Activated naive CD8-positive, alpha-beta T cell treated with anti-CD3 and anti-CD28 coated beads, Interleukin-2, amount 50 U/mL, for 16 hours (primary cell): ENCODE measurements around the gene KRT3.

Experiments used
- DNase-seq: peaks from one replicate; pipeline ENCODE4 v3.0.0-alpha.2; 2020; ENCODE audit warnings: low read depth, low spot score

The KRT3 gene

GRCh38 chr12:52827499-52828090, 31.7 kb upstream of the KRT3 start:
- no peak for DNase-seq

DNA sequence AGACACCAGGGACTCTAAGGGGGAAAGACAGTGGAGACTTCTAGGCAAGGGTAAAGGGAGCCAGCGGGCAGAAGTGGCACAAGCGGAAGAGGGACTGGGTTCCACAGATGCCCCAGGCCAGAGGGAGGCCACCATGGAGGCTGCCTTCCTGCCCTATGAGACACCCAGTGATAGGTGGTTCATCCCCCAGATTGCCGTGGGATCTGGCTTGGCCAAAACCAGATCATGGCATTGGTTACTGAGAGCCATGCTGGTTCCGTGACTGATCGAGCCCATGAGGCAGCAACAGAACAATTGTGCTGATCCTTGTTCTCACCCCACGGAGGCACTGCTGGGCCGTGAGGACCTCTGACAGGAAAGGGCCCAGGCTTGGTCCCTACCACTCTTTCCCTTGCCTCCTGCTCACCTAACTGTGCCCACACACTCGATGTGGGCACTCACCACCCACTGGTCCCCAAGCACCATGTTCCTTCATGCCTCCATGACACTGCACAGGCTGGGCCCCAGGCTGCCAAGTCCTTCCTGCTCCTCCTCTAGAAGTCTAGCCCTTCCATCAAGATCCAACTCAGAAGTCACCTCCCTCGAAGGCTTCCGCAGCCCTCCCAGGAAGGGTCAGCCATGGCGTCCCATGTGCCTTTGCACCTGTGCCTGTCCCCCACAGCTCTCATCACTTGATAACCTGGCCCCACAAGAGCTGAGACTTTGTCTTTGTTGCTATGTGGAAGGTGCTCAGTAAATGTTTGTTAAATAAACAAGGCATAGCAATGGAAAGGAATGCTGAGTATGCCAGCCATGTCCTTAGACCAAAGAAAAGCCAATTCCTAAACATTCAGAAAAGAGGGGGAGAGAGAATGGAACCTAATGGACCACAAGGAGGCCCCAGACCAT, 30.9 kb upstream of the KRT3 start:
- no peak for DNase-seq

DNA sequence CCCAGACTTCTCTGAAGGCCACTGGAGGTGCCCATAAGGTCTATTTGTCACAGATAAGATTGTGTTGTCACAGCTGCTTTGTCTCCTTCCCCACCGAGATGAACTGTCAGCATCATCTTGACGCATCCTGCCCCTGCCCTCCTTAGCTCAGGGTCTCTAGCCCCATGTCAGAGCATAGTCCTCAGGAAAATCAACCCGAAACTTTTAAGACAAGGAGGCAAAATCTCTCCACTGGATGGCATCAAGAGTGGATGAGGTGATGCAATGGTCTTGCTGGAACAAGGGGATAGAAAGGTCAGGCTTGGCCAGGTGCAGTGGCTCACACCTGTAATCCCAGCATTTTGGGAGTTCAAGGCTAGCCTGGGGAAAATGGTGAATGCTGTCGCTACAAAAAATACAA, 30.0 kb upstream of the KRT3 start:
- no peak for DNase-seq

DNA sequence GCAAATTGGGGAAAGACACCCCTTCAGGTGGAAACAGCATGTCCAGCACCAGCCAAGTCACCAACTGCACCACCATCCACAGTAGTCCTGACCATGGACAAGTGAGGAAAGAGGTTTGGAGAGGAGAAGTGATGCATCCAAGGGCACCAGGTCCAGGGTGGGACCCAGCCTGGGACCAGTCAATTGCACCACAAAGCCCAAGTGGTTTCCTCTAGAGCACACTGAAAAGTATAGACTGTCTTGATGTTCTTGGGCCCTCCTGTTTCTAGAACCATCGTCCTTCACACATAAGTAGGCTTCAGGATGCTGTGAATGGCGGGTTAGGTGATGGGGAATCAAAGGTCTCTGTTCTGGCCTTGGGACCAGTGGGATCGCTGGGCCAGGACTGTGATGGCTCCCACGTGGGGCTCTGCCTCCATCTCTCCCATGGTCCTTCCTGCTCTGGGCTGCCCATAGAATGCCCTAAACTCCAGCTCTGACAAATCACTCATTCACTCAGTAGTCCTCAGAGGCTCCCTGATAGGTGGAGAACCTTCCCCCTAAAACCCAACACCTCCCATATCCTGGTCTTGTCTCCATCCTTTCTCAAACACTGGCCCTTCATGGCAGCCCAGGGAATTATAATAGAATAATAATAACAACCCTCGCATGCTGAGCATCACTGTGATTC, 29.0 kb upstream of the KRT3 start:
- DNase-seq = no peak

DNA sequence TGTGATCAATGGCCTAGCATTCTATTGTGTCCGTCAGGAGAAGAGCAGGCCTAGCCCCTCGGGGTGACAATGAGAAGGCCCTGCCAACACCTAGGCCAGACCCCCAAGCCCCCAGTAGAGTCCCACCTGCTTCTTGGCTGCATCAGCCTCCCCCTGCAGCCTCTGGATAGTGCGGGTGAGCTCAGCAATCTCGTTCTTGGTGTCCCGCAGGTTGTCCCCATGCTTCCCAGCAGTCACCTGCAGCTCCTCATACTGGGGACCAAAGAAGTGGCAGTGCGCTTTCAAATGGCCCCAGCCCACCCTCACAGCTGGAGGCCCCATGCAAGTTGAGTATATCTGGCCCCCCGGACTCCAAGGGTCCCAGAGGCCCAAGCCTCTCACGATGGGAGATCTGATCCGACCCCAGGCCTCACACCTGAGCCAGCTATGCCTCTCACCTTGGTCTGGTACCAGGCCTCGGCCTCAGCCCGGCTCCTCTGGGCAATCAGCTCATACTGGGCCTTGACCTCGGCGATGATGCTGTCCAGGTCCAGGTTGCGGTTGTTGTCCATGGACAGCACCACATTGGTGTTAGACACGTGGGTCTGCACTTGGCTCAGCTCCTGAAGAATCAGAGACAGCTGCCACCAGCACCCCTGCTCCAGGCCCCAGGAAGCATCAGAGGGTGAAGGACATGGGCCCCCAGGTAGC, 28.0 kb upstream of the KRT3 start:
- DNase-seq = no peak

DNA sequence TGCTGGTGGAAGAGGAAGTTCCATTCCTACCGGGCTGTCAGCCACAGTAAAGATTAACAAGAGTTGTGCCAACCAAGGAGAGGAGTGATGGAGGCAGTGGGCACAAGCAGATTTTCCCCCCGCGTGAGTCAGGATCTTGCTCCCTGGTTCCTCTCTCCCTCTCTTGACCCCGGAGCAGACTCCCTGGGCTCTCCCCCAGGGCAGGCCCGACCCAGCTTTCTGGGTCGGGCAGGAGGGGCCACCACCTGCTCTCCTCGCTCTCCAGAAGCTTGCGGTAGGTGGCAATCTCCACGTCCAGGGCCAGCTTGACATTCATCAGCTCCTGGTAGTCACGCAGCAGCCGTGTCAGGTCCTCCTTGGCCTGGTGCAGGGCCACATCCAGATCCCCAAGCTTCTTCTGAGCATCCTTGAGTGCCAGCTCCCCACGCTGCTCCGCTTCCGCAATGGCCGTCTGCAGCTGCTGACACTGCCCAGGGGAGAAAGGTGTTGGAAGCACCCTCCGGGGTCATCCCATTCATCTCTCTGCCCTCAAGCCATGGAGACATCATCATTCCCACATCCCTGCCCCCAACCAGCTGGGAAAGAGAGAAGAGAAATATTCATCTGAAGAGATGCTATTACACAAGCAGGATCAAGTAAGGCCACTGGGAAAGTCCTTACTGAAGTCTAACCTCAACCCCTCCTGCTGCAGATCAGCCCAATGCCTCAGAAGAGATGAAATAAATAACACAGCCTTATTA, 27.0 kb upstream of the KRT3 start:
- no peak for DNase-seq

DNA sequence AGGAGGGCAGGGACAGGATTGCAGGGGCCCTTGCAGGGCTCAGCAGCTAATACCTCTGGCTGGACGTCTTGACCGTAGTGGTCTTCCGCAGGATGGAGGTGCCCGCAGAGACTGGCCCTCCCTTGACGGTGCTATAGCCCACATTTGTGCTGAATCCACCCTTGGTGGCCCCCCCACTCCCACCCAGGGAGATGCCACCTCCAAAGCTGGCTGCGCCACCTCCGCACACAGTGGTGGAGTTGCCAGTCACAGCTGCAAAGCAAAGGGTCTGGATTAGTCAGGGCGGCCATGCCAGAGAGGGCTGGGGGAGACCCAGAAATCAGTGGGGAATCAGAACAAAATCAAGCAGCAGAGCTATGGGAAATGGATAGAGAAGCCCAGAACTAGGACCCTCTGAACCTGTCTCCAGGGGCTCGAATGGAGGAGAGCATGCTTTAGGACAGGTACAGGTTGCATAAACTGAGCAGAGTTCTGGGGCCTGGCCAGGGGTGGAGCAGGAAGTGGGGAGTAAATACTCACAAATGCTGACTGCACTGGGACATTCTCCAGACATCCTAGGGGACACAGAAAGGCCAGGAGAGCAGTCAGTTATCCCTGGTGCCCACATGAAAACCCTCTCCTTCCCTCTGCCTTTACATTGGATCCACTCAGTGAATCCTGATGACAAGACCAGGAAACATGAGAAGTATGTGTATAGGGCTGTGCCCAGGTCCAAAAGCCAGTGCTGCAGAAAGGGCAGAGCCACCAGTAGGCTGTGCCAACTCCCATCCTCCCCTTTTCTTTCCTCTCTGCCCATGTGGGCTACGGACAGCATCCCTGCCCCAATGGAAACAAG, 26.1 kb upstream of the KRT3 start:
- DNase-seq = no peak

GRCh38 chr12:52821071-52821730, 25.3 kb upstream of the KRT3 start:
- DNase-seq = no peak

GRCh38 chr12:52820521-52820920, 24.6 kb upstream of the KRT3 start:
- DNase-seq = no peak

DNA sequence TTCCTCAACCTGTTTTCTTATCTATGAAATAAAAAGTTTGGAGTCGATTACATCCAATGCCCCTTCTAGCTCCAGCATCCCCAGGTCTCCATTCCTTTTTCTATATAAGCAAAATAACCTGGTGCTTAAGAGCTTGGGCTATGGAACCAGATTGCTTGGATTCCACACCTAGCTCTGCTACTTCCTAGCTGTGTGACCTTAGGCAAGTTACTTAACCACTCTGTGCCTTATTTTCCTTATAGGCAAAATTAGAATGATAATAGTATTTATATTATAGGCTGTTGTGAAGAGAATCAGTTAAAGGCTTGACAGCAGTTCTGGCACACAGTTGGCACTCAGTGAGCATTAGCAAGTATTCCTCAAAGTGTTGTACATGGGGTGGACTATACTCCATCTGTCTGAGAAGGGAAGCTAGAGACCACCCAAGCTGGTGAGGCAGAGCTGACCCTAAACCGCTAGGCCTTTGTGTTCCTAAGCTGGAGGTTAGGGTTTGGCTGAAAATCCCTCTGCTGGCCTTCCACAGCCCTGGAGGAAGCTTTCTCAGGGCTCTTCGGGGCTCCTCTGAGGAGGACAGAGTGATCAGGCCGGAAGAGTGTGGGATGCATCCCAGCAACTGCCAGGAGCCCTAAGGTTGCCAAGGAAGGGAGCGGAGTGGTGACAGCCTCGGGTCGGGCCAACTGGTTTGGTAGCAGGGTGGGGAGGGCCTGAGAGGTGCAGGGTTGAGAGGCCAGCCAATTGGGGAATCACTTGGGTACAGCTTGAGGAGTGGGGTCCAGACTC, 24.0 kb upstream of the KRT3 start:
- DNase-seq = no peak

DNA sequence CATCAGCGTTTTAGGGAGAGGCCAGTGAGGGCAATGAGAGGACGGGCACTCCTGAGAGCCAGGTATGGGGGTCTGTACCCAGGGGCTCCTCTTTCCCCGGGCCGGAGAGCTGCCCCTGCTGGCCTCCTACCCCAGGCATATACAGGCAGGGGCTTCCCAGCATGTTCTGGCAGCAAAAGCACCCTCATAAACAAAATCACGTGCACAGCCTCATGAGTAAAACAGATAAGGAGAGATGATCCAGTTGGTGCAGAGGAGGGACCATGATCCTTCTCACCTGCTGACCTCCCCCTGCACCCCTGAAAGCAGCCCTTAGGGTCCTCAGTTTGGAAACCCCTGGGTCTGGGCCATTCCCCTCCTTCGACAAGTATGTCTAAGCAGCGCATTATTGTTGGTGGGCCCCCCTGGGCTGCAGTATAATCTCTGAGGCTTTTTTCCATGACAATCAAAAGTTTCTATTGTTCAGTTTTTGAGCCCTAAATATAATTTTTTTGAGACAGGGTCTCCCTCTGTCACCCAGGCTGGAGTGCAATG, 23.0 kb upstream of the KRT3 start:
- no peak for DNase-seq

- no peak for DNase-seq
These were observed 22.5 kb upstream of the KRT3 start for GRCh38 chr12:52818388-52818787.

DNA sequence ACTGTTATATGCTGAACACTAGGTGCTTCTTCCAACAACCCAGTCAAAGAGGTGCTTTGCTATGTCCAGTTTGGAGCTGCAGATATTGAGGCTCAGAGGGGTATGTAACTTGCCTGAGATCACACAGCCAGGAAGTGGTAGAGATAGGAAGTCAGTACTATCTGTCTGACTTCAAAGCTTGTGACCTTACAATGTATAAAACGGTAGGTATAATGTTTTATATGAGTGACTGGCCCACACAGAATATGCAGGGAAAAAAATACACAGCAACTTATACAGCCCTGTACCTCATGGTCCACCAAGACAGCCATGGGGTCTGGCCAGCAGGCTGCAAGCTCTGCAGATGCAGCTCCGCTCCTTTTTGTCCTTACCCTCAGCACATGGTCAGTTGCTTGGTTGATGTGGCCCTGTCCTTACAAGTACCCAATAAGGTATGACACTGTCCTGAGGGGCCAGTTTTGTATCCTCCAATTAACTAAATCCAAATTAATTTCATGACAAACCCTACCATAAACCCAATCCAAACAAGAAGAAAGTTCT, 21.9 kb upstream of the KRT3 start:
- no peak for DNase-seq

- no peak for DNase-seq
These were observed 21.2 kb upstream of the KRT3 start for GRCh38 chr12:52817003-52817698.

DNA sequence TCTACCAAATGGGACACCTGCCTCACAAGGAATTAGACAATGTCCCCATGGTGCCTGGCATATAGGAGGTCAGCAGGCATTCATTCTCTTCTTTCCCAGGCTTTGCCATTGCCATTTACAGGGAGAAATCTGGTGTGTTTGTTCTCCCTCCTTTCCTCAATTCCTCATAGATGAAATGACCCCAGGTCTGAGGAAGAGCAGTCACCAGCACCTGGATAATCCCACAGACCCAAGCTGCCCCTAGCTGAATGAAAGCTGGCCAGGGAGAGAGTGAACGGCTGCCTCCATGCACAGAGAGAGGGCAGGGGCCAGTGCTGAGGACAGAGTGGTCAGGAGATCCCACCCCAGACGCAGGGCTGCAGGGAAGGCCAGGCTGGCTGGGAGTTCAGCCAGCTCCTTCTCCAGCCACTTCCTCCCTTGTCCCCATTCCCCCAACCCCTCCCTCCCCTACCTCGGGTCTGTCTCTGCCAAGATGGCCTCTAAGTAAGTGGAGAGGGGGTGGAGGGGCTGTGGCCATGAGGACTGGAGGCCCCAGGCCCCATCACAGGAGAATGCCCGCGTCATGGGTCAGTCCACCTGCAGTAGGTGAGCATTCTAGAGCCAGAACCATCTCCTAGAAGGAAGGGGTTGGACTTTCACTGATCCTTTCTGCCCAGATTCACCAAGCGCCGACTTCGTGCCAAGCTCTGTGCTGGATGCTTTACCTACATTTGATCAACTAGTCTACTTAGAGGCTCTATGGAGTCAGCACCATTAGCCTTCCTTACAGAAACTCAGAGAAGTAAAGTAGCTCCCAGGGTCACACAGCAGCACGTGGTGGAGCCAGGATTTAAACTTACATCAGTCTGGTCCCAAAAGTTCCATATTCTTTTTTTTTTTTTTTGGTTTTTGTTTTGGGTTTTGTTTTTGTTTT, 20.0 kb upstream of the KRT3 start:
- no peak for DNase-seq

GRCh38 chr12:52815161-52815560, 19.2 kb upstream of the KRT3 start:
- DNase-seq = no peak

- no peak for DNase-seq
These were observed 18.8 kb upstream of the KRT3 start for GRCh38 chr12:52814710-52815155.
